HG03432 (cell line): ENCODE data around the gene SERPINF2.
"Not testable (repeated sequence)": the region's sequence is repeated elsewhere in the genome, so short reads cannot be mapped to it uniquely, and the experiment has no call there.

Experiments used
- ATAC-seq: cut with Tn5 transposase; IDR thresholded peaks from one replicate; pipeline ENCODE4 v1.9.1; 2021; ENCODE audit warnings: mild to moderate bottlenecking, moderate library complexity; ENCODE audit not compliant: unreplicated experiment

SERPINF2 gene

GRCh38 chr17:1716076-1716911, 26.4 kb upstream of the SERPINF2 start:
- ATAC-seq, result peak; percentile 80

GRCh38 chr17:1716912-1717695, 25.6 kb upstream of the SERPINF2 start:
- peak; percentile 44 for ATAC-seq

DNA sequence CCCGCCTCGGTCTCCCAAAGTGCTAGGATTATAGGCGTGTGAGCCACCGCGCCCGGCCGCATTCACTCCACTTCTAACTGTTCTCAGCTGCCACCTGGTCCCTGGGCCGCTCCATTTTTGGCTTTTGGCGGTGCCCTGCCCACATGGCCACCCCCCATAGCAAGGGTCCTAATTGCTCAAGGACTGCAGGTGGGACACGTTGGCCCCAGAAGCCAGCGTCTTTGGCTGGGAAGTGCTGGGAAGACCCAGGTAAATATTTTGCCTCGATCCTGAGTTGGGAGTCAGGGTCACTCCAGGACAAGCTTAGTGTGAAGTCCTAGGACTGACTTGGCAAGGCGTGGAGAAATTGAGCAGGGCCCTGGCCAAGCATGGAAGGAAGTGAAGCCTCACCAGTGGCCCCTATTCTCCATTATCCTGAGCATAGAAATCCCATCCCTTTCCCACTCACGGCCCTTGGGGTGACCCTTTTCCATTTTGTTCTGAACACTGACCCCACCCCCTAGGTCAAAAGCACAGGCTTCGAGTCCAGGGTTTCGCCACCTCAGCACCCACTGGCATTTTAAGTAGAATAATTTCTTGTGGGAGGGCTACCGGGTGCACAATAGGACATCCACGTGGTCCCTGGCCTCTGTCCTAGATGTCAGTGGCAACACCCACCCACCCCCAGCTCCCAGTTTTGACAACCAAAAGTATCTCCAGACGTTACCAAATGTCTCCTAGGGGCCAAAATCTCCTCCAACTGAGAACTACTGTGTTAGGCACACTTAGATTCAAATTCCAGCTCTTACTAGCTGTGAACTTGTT, 24.1 kb upstream of the SERPINF2 start:
- ATAC-seq, result no peak

DNA sequence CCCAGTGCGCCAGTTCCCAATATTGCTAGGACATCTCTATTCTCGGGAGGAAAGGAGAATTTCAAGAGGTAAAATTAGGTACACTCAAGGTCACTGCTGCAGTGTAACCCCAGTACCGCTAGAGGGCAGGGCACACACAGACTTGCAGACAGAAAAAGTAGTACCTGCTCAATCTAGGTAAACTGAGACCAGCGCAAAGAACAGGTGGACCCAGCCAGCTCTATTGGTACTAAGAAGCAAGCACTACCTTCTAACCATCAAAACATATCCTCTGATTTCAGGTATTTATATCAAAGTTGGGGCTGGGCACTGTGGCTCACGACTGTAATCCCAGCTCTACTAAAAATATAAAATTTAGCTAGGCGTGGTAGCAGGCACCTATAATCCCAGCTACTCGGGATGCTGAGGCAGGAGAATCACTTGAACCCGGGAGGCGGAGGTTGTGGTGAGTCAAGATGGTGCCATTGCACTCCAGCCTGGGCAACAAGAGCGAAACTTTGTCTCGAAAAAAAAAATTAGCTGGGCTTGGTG, 21.8 kb upstream of the SERPINF2 start:
- ATAC-seq, result no peak

- not testable (repeated sequence) for ATAC-seq
These were observed 20.6 kb upstream of the SERPINF2 start for GRCh38 chr17:1722022-1722421.

DNA sequence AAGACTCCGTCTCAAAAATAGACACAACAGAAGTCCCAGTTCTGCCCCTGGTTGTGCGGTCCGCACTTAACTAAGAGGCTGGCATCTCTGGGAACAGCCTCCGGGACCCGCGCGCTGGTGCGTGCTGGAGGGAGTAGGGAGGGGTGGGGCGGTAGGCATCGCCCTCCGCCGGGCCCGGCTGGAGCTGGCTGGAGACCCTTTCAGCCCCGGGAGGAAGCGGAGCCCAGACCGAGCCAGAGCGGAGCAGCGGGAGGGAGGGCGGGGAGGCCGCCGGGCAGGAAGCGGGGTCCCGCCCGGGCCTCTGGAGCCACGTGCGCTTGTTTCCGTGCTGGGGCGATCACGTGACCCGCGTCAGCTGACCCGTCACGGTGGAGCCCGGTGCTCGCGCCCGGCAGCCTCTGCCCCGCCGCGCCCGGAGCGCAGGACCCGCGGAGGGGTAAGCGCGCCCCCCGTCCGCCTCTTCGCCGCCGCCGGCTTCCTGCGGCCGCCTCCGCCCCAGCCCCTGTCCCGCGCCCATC, 18.3 kb upstream of the SERPINF2 start, which contains the start of gene WDR81:
Gene WDR81 (plus strand): TSS at position 354 of the 518 bp plus-strand sequence. CDS start 256 bp downstream, outside the sequence.
- ATAC-seq, result peak; percentile 67

DNA sequence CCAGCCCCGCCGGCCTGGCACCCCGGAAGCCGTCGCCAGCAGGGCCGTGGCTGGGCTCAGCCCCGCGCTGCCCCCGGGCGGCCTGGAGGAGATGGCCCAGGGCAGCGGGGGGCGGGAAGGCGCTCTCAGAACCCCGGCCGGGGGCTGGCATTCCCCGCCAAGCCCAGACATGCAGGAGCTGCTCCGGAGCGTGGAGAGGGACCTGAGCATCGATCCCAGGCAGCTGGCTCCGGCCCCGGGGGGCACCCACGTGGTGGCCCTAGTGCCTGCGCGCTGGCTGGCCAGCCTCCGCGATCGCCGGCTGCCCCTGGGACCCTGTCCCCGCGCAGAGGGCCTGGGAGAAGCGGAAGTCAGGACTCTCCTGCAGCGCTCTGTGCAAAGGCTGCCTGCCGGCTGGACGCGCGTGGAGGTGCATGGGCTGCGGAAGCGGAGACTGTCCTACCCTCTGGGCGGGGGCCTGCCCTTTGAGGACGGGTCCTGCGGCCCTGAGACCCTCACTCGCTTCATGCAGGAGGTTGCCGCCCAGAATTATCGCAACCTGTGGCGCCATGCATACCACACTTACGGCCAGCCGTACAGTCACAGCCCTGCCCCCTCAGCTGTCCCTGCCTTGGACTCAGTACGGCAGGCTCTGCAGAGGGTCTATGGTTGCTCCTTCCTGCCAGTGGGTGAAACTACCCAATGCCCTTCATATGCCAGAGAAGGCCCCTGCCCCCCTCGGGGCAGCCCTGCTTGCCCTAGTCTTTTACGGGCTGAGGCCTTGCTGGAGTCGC, 17.6 kb upstream of the SERPINF2 start:
- peak; percentile 34 for ATAC-seq

GRCh38 chr17:1725642-1726511, 16.8 kb upstream of the SERPINF2 start:
- no peak for ATAC-seq

- ATAC-seq, result no peak
These were observed 15.9 kb upstream of the SERPINF2 start for GRCh38 chr17:1726626-1727257.

- no peak for ATAC-seq
These were observed 15.3 kb upstream of the SERPINF2 start for GRCh38 chr17:1727258-1727789.

DNA sequence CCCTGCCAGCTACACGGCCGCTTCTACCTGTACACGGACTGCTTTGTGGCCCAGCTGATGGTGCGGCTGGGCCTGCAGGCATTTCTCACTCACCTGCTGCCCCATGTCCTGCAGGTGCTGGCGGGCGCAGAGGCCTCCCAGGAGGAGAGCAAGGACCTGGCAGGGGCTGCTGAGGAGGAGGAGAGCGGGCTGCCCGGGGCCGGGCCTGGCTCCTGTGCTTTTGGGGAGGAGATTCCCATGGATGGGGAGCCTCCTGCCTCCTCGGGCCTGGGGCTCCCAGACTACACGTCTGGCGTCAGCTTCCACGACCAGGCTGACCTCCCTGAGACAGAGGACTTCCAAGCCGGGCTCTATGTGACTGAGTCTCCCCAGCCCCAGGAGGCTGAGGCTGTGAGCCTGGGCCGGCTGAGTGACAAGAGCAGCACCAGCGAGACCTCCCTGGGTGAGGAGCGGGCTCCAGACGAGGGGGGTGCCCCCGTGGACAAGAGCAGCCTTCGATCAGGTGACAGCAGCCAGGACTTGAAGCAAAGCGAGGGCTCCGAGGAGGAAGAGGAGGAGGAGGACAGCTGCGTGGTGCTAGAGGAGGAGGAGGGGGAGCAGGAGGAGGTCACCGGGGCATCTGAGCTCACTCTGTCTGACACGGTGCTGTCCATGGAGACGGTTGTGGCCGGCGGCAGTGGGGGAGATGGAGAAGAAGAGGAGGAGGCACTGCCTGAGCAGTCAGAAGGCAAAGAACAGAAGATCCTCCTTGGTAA, 14.6 kb upstream of the SERPINF2 start:
- no peak for ATAC-seq

DNA sequence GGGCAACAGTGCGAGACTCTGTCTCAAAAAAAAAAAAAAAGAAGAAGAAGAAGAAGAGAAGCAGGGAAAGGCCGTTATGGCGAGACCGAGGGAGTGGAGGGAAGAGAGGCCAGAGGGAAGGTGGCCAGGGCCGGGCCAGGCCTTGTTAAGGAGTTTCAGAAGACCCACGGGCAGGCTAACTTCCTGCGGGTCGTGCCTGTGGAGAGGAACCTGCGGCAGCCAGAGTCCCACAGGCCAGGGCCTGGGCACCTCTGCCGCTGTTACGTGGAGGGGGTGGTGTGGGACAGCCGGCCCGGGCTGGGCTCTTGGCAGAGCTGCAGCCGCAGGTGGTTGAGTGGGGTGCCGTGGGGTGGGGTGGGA, 12.7 kb upstream of the SERPINF2 start:
- no peak for ATAC-seq

- no peak for ATAC-seq
These were observed 12.1 kb upstream of the SERPINF2 start for GRCh38 chr17:1730326-1731193.

- no peak for ATAC-seq
These were observed 11.5 kb upstream of the SERPINF2 start for GRCh38 chr17:1731194-1731506.

GRCh38 chr17:1732241-1732832, 10.3 kb upstream of the SERPINF2 start:
- ATAC-seq, result no peak

GRCh38 chr17:1732833-1733321, 9.8 kb upstream of the SERPINF2 start:
- ATAC-seq, result no peak
